GM21515 (cell line): ENCODE measurements around the gene HUWE1.

Experiments used
- ATAC-seq: cut with Tn5 transposase; IDR thresholded peaks from one replicate; pipeline ENCODE4 v1.9.1; 2021; ENCODE audit not compliant: unreplicated experiment

Gene HUWE1

DNA sequence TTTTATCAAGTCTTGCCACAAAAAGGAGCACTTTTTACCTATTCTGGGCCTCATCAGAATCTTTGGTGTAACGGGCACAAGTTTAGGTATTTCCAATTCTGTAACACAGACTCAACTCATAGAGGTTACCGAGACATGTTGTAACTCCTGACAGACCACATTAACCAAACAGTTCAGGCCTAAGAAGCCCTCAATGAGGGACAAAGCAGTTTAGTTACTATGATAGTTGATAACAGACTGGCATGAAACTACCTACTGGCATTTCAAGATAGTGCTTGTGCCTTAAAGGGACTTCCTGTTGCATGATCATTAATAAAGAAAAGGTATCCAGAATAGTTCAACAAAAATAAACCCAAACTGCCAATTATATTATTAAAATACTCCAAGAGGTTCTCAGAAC is 64.1 kb downstream of the HUWE1 start:
- no peak for ATAC-seq

DNA sequence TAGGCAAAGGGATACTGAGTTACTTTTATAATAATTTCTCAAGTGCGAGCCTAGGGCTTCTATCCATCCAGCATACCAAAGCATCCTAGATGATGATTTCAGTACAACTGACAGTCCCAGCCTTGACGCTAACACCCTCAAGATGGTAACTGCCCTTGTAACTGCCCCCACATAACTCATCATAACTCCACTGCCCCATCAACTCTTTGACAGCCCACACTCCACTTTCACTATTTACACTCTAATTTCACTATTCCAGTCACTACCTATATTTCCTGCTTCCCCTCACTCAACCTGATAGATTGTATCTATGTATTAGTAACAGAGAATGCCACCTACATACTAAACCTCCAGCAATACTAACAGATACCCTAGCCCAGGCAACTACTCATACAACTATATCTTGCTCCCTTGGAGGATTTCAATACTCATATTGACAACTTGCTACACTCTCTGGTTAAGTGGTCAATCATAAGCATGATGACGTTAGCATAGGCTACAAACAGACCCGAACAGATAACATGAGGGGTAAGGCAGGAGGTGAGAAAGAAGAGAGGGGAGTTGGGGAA is 65.0 kb downstream of the HUWE1 start:
- ATAC-seq, result no peak

- no peak for ATAC-seq
Measured at GRCh38 chrX:53616946-53617345, 69.6 kb downstream of the HUWE1 start.

DNA sequence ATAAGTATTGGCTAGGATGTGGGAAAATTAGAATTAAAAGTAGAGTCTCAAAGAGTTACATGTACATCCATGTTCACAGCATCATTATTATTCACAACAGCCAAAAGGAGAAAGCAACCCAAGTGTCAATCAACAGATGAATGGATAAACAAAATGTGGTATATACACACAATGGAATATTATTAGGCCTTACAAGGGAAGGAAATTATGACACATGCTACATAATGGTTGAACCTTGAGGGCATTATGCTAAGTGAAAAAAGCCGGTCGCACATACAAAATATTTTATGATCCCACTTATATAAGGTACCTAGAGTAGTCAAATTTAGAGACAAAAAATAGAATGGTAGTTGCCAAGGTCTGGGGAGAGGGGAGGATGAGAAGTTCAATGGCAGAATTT is 80.1 kb downstream of the HUWE1 start:
- no peak for ATAC-seq

DNA sequence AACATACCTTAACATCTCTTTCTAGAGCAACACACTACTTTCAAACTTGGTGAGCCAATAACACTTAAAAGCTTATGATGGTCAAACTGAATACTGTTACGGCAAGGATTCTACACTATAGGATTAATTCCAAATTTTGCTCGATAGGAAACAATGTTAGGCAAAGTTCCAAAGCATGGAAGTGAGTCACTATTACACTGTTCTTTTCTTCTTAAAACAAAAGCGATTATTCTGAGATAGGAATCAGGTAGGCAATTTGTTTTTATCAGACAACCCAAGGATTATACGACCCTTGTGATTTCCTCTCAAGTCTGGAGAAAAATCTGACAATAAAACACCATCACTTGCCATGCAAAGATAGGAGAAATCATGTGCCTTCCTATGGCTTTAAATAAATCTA is 81.5 kb downstream of the HUWE1 start:
- no peak for ATAC-seq

DNA sequence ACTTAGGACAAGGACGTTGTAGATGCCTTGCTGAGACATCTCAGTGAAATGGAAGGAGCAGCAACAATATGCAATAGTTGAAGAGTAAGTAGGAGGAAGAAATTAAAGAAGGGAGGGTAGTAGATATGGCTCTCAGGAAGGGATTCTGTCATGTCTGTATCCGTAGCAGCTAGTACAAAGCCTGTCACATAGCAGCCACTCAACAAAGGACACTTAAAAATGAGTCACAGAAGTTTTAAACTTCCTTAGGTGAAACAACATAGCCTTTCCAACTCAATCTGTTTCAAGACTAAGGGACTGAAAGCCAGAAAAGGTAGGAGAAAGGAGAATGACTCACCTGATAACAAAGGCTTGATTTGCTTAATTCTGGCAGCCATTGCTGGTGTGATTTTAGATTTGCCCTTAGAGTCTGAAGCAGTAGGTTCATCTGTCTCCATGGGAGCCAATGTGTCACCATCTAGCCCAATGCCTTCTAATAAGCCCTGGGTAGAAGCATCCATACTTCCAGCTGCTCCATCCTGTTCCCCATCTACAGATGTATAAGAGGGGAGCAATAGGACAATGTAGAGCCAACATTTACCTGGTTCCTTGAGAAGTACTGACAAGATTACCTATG is 86.6 kb downstream of the HUWE1 start:
- no peak for ATAC-seq

GRCh38 chrX:53598169-53598568 is 88.3 kb downstream of the HUWE1 start:
- no peak for ATAC-seq

GRCh38 chrX:53595266-53595810 is 91.2 kb downstream of the HUWE1 start:
- ATAC-seq, result no peak

- ATAC-seq, result no peak
Measured at GRCh38 chrX:53594354-53594753, 92.2 kb downstream of the HUWE1 start.

DNA sequence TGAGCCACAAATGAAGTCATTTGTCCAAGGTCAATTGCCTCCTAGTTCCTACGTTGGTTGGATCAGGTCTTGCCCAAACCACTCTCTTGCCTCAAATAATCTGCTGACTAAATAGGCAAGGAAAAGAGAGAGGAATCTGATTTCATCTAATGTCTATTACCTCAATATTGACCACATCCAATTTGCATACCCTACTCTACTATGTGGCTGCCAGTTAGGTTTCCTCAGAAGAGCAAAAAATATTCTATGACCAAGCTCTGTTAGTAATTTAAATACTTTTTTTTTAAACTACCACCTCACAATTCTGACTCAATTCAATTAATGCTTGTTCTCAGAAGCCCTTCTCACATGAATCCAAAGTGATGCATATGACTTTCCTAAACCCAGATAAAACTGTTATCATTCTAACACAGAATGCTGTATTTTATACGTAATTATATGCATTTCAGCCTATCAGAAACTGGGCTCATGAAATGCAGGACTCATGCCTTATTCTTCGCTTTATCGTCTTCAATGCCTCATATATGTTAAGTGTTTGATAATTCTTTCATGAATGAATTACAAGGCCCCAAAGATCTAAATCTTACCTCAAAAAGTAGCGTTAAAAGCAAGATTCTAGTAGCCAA is 98.6 kb downstream of the HUWE1 start:
- ATAC-seq, result no peak

GRCh38 chrX:53584891-53585290 is 101.6 kb downstream of the HUWE1 start:
- no peak for ATAC-seq

DNA sequence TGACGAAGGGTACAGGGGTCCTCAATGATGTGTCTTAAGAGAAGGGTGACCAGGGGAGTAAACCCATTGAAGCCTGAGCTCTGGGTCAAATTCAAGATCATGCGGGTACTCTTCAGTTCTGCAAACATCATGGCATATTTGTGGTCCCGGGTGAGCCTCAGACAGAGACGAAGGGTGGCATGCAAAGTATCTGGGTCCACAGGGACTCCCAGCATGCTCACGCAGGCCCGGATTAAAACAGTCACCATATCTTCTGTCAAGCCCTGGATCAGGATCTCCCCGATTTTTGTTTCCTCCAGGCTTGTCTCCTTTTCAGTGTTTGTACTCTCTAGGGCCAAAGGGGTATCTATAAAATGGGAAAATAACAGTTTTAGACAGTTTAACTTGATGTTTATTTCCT is 102.9 kb downstream of the HUWE1 start:
- ATAC-seq, result no peak

GRCh38 chrX:53580742-53581504 is 105.6 kb downstream of the HUWE1 start:
- ATAC-seq, result no peak

DNA sequence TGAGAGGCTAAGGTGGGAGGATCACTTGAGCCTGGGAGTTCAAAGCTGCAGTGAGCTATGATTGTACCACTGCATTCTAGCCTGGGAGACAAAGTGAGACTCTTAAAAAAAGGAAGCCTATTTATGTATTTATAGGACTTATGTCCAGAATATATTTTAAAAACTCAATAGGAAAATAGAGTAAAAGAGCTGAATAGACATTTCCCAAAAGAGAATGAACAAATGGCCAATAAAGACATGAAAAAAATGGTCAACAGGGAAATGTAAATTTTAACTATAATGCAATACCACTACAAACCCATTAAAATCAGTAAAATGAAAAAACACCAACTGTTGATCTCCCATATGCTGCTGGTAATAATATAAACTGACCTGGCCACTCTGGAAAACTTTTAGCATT is 115.0 kb downstream of the HUWE1 start:
- no peak for ATAC-seq

DNA sequence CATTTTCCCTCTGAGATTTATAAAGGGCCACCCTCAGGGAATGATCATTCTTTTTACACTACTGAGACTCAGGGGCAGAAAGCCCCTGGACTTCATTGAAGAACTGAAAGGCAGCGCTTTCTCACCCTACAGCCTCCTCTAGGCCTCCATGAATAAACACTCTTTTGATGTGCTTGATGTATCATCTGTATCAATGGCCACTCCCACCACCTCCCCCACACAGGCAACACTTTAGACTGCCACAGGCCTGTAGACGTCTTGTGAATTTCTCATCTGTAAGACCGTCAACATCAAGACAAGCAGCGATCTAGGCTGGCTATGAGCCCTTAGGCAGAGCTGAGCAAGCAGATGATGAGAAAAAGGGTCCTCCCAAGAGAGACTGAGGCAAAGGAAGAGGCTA is 123.2 kb downstream of the HUWE1 start:
- no peak for ATAC-seq

DNA sequence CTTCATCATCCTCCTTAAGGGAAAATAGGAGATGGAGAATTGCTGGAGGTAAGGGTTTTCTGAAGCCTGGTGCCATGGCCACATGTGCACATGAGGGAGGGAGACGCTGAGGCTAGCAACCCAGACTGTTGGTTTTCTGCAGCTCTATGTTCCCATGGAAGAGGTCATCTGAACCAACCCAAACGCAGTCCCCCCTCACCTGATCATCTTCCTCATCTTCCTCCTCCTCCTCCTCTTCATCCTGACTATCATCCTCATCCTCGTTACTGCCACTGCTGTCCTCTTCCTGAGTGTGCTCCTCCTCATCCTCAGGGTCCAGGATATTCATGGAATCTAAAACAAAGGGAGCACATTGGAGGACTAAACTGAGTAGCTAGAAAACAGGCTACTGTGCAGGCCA is 124.6 kb downstream of the HUWE1 start:
- ATAC-seq, result no peak

DNA sequence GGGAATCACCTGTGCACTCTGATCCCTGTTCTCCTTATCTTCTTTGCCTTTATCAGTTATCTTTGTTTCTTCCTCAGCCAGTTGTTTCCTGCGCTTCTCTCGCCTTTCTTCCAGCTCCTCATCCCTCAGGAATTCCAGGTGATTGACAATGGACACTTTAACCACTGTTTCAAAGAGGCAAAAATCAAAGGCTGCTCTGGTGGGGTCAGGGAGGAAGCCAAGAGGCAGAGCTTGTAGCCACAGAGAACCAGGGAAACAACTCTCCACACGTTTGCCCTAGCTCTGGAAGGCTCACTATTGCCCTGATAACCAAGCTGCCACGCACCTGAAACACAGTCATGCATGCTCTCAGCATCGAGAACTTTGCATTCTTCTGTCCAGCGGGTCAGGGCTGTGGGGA is 127.9 kb downstream of the HUWE1 start:
- no peak for ATAC-seq

- no peak for ATAC-seq
Measured at GRCh38 chrX:53556868-53557267, 129.7 kb downstream of the HUWE1 start.

DNA sequence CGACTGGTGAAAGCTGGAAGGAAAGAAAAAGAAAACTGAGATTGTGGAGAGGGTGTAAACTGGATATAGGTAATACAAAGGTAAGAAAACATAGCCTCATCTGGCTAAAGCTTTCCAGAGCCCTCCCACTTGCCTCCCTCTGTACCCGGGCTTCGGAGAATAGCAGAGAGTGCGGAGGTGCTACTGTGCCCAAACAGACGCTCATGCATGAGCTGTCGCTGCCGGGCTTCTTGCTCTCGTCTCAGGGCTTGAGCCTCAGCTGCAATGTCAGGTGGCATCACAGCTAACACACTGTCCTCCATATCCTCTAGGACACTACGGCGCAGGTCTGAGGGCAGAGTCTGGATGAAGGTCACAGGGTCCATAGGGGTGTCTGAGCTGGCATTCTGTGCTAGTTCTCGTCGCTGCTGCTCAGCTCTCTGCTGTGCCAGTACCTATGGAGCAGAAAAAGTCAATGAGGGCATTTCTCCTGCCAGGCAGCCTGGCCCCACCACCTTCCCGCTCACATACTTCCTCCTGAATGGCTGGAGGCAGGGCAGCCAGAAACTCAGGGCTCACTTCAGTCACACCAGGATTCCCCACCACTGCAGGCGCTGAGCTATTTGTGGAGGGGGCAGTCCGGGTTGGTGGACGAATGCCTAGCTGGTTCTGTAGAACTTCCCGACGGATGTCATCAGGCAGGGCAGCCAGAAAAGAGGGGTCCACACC is 135.6 kb downstream of the HUWE1 start:
- ATAC-seq, result no peak

GRCh38 chrX:53547668-53548067 is 138.9 kb downstream of the HUWE1 start:
- ATAC-seq, result no peak

DNA sequence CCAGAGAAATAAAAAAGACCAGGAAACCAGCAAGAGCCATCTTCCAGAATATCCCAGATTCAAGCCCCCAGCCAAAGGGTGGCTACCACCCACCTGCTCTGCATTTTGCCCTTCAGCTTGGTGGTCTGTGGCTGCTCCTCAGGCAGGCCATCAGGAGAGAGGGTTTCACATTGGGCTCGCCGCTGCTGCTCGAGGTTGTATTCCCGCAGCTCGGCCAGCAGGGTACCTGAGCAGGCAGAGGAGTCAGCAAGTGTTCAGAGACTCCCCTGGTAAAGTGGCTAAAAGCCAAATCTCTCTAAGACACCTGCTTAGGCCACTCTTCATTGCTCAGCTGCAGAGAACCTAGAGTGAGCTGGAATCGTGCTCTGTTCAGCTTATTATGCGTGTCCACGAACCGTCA is 141.6 kb downstream of the HUWE1 start:
- ATAC-seq, result no peak
